Motor neuron (in vitro differentiated cells): Measurements from ENCODE around the gene DKC1. TPM values are rescaled to one million over a fixed set of nuclear protein-coding genes. Genes with fewer than 3 reads are reported as not detected.

Experiments used
- ATAC-seq, 8 experiments: fragments of 200-7000 bp; cut with Tn5 transposase; replicated peaks in 6 of 8; 2 replicates each; pipeline ENCODE4 v1.8.0; 2021; ENCODE audit warnings: mild to moderate bottlenecking in 8 of 8, moderate library complexity in 8 of 8
- H3K27ac ChIP-seq, 2 donors: fragments of 250-450 bp; sonication (Bioruptor Pico); 2 replicates each; pipeline ENCODE4 v1.9.0; 2021; ENCODE audit warnings: antibody characterized with exemption in 2 of 2, mild to moderate bottlenecking in 2 of 2, moderate library complexity in 1 of 2
- H3K4me1 ChIP-seq, 2 donors: fragments of 250-450 bp; sonication (Bioruptor Pico); replicated peaks in 1 of 2; 2 replicates each; pipeline ENCODE4 v1.6.1; 2021; ENCODE audit warnings: antibody characterized with exemption in 2 of 2, mild to moderate bottlenecking in 2 of 2, moderate library complexity in 1 of 2
- H3K4me3 ChIP-seq, 5 donors: fragments of 250-450 bp; sonication (Bioruptor Pico); 2 replicates each; pipeline ENCODE4 v1.9.0; 2021; ENCODE audit warnings: antibody characterized with exemption in 5 of 5, mild to moderate bottlenecking in 5 of 5, moderate library complexity in 4 of 5
- WGBS, 10 experiments: fragments of 450-650 bp; shearing (Covaris generic); methylation state at CpG; one replicate each; pipeline ENCODE4 v1.0.0; 2022; 5-methylcytosine and 5-hydroxymethylcytosine counted together
- in situ Hi-C, 9 experiments: fragments of 400-800 bp; cut with MboI; loops; one replicate each; pipeline ENCODE4 v1.15.0; 2021; ENCODE audit warnings: low sequenced_read_pairs in 9 of 9, low pct_unique_long_range_greater_than_20kb in 2 of 9; ENCODE audit not compliant: unreplicated experiment in 9 of 9
- total RNA-seq, 8 experiments: library from RNA; unstranded; fragments of 300-600 nt; gene quantifications; 2 replicates each; pipeline versions ENCODE4 v1.2.3 to v1.2.4, GENCODE V29; 2022

The DKC1 gene
- total RNA-seq, 8 experiments from 2014 or later = 19.0 to 120 (median 36.1) TPM

GRCh38 chrX:154729439-154729838, 33.2 kb upstream of the DKC1 start:
- no peaks in the 10 kb centered on the region for H3K4me1 ChIP-seq
- 24 to 82% (median 53%) methylated on average over 1 to 3 of the region's 3 CpGs; no CpG with 5 or more reads in 6 of the 10 experiments for WGBS, 10 experiments
- H3K27ac ChIP-seq = no peak overlapping the region
- ATAC-seq = no peak
- no peak overlapping the region for H3K4me3 ChIP-seq
- in situ Hi-C loops = no loop called here

GRCh38 chrX:154730253-154730891, 32.3 kb upstream of the DKC1 start:
- 6 to 100% (median 80%) methylated on average over 1 to 4 of the region's 6 CpGs; no CpG with 5 or more reads in 5 of the 10 experiments for WGBS, 10 experiments
- H3K4me3 ChIP-seq = no peak overlapping the region
- in situ Hi-C loops = no loop called here
- no peak overlapping the region for H3K27ac ChIP-seq
- no peaks in the 10 kb centered on the region for H3K4me1 ChIP-seq
- ATAC-seq = peak in 1 of 8 experiments; percentile 63

GRCh38 chrX:154731184-154731583, 31.5 kb upstream of the DKC1 start:
- H3K4me1 ChIP-seq = no peaks in the 10 kb centered on the region
- ATAC-seq = no peak
- H3K27ac ChIP-seq = no peak overlapping the region
- no peak overlapping the region for H3K4me3 ChIP-seq
- 70 to 100% (median 100%) methylated on average over 1 to 4 of the region's 5 CpGs; no CpG with 5 or more reads in 5 of the 10 experiments for WGBS, 10 experiments
- in situ Hi-C loops = no loop called here

GRCh38 chrX:154731881-154732280, 30.8 kb upstream of the DKC1 start:
- H3K4me1 ChIP-seq = no peaks in the 10 kb centered on the region
- in situ Hi-C loops = no loop called here
- no peak overlapping the region for H3K4me3 ChIP-seq
- WGBS, 10 experiments = 54 to 100% (median 93%) methylated on average over 1 to 5 of the region's 7 CpGs; no CpG with 5 or more reads in 5 of the 10 experiments
- no peak overlapping the region for H3K27ac ChIP-seq
- no peak for ATAC-seq

GRCh38 chrX:154732421-154733065, 30.1 kb upstream of the DKC1 start:
- 29 to 100% (median 69%) methylated on average over 1 to 2 of the region's 5 CpGs; no CpG with 5 or more reads in 6 of the 10 experiments for WGBS, 10 experiments
- in situ Hi-C loops = no loop called here

GRCh38 chrX:154733066-154733425, 29.6 kb upstream of the DKC1 start:
- H3K27ac ChIP-seq = no peak overlapping the region
- ATAC-seq = peak in 3 of 8 experiments; percentile 73 to 85 (median 73)
- no peak overlapping the region for H3K4me3 ChIP-seq
- H3K4me1 ChIP-seq = no peaks in the 10 kb centered on the region
- in situ Hi-C loops = no loop called here
- WGBS, 10 experiments = 0 to 71% (median 24%) methylated on average over 1 to 2 of the region's 2 CpGs; no CpG with 5 or more reads in 5 of the 10 experiments

More at GRCh38 chrX:154732421-154733065, 30.1 kb upstream of the DKC1 start:
- Histone ChIP-seq H3K4me1 (no peaks in the 10 kb centered on the region), H3K27ac (no peak overlapping the region), H3K4me3 (no peak overlapping the region)
- ATAC-seq = peak in 1 of 8 experiments; percentile 63

- H3K4me1 ChIP-seq = no peaks in the 10 kb centered on the region
- no peak overlapping the region for H3K4me3 ChIP-seq
- in situ Hi-C loops = no loop called here
- WGBS, 10 experiments = 0 to 60% (median 42%) methylated on average over 1 to 7 of the region's 8 CpGs; no CpG with 5 or more reads in 7 of the 10 experiments
- peak in 3 of 8 experiments; percentile 4 to 13 (median 7) for ATAC-seq
- H3K27ac ChIP-seq = no peak overlapping the region
Observed at GRCh38 chrX:154734061-154734781, 28.4 kb upstream of the DKC1 start.

- Histone ChIP-seq H3K27ac (no peak overlapping the region), H3K4me1 (no peaks in the 10 kb centered on the region), H3K4me3 (no peak overlapping the region)
- ATAC-seq = peak in 2 of 8 experiments; percentile 14 to 37
- 40 to 100% (median 71%) methylated on average over 1 to 3 of the region's 7 CpGs; no CpG with 5 or more reads in 6 of the 10 experiments for WGBS, 10 experiments
- in situ Hi-C loops = no loop called here
Observed at GRCh38 chrX:154735695-154736393, 26.8 kb upstream of the DKC1 start.

- H3K27ac ChIP-seq = no peak overlapping the region
- H3K4me1 ChIP-seq = no peaks in the 10 kb centered on the region
- WGBS, 10 experiments = 48 to 100% (median 80%) methylated on average over 1 to 5 of the region's 5 CpGs; no CpG with 5 or more reads in 5 of the 10 experiments
- in situ Hi-C loops = no loop called here
- H3K4me3 ChIP-seq = no peak overlapping the region
- no peak for ATAC-seq
Observed at GRCh38 chrX:154737136-154737535, 25.5 kb upstream of the DKC1 start.

GRCh38 chrX:154738011-154738738, 24.5 kb upstream of the DKC1 start:
- Histone ChIP-seq H3K4me1 (no peaks in the 10 kb centered on the region), H3K27ac (no peak overlapping the region), H3K4me3 (no peak overlapping the region)
- in situ Hi-C loops = no loop called here
- 0 to 100% (median 40%) methylated on average over 1 to 6 of the region's 8 CpGs; no CpG with 5 or more reads in 1 of the 10 experiments for WGBS, 10 experiments
- ATAC-seq = peak in 2 of 8 experiments; percentile 58 to 75

GRCh38 chrX:154739952-154740465, 22.7 kb upstream of the DKC1 start:
- no peak overlapping the region for H3K4me3 ChIP-seq
- 40 to 100% (median 67%) methylated on average over 1 to 2 of the region's 2 CpGs; no CpG with 5 or more reads in 4 of the 10 experiments for WGBS, 10 experiments
- no peak for ATAC-seq
- no peak overlapping the region for H3K27ac ChIP-seq
- in situ Hi-C loops = no loop called here
- H3K4me1 ChIP-seq = no peaks in the 10 kb centered on the region

GRCh38 chrX:154742613-154743012, 20.1 kb upstream of the DKC1 start:
- Histone ChIP-seq H3K27ac (no peak overlapping the region), H3K4me1 (no peaks in the 10 kb centered on the region), H3K4me3 (no peak overlapping the region)
- no peak for ATAC-seq
- in situ Hi-C loops = no loop called here
